Stimulated activated CD4-positive, alpha-beta T cell treated with anti-CD3 and anti-CD28 coated beads, Interleukin-2, amount 100 ng/mL, for 4 hours (primary cell): ENCODE results near the gene TCFL5.

Source experiments
- DNase-seq: peaks from one replicate; pipeline ENCODE4 v3.0.0-alpha.2; 2020; ENCODE audit warnings: low read depth

TCFL5 gene

DNA sequence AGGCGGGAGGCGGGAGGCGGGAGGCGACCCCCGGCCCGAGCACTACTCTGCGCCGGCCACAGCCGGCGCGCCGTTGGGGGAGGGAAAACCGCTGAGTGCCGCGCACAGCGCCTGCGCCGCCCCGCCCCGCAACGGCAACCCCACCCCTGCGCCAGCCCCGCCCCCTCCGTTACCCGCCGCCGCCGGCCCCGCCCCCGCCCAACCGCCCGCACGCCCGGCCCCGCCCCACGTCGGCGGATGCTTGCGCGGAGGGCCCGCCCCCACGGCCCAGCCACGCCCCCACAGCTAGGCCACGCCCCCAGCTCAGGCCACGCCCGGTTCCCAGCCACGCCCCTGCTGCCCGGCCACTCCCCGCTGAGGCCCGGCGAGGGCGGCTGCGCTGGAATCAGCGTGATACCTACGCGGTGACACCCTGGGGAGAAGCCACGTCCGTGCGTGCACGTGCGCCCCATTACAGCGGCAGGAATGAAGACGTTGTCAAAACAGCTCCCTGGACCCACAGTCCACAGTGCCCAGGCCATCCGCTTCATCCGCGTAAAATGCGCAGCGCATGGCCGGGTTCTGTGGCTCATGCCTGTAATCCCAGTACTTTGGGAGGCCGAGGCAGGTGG is at the start of gene TCFL5:
TCFL5 (minus strand) TSS at position 97 of the 611 bp plus-strand sequence. CDS start 152 bp downstream, outside the sequence.
- peak; percentile 90 for DNase-seq

DNA sequence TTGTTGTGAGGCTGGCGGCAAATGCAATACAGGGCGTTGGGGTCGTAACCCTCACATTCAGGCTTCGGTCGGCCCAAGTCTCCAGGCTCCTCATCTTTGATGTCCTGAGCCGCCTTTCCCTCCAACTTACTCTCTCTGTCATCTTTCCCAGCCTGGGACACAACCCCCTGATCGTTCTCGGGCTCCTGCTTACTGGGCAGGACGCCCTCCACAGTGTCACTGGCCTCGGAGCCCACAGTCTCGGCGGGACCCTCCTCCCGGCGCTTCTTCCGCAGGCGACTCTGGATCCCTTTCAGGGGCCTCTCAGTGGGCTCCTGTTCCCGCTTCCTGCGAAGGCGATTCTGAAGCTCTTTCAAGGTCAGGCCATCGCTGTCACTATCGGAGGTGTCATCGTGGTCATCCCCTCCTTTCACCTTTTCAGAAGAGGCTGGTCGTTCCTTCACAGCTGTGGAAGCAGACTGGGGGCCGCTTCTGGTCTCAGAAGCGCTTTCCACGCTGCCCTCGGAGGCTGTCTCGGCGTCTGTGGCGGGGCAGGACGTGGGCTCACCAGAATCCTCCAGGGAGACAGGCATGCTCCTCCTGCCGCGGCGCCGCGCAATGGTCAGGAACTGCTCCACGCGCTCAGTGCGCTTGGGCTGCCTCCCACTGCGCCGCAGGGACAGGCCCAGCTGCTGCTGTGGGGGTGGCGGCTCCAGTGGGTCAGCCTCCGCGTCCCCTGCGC is 49.3 kb upstream of the TCFL5 start:
- DNase-seq, result no peak

- DNase-seq, result no peak
Observed at GRCh38 chr20:62910217-62910766, 48.7 kb upstream of the TCFL5 start.

DNA sequence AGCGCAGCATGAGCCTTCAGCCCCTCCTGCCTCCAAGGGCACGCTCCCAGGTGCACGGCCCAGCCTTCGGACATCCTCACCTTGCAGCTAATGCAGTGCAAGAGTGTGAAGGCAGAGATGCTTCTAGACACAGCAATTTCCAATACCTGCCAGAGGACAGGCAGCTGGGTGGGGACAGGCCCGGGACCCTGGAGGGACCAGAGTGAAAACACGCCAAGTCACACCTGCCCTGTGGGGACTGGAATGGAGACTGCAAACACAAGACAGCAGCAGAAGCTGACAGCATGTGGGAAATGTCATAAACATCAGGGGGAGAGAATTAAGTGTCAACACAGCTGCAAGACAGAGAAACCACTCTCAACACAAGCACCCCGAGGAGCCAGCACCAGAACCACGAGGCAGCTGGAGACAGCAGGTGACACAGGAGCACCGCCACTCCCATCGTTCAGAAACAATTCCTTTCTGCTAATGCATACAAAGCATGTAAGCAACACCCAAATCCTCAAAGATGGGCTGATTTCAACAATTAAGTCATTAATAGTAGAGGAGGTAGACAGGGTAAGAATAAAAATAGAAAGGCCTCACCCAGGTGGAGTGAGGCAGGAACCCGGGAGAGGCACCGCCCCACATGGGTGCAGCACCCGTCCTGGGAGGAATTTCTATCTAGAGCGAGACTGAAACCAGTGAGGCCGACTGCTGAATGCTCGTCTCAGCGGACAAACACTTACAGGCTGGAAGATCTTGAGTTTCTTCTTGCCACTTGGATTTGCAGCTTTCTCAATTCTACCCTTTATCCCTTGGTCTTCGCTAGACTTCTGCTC is 47.6 kb upstream of the TCFL5 start:
- DNase-seq, result no peak

DNA sequence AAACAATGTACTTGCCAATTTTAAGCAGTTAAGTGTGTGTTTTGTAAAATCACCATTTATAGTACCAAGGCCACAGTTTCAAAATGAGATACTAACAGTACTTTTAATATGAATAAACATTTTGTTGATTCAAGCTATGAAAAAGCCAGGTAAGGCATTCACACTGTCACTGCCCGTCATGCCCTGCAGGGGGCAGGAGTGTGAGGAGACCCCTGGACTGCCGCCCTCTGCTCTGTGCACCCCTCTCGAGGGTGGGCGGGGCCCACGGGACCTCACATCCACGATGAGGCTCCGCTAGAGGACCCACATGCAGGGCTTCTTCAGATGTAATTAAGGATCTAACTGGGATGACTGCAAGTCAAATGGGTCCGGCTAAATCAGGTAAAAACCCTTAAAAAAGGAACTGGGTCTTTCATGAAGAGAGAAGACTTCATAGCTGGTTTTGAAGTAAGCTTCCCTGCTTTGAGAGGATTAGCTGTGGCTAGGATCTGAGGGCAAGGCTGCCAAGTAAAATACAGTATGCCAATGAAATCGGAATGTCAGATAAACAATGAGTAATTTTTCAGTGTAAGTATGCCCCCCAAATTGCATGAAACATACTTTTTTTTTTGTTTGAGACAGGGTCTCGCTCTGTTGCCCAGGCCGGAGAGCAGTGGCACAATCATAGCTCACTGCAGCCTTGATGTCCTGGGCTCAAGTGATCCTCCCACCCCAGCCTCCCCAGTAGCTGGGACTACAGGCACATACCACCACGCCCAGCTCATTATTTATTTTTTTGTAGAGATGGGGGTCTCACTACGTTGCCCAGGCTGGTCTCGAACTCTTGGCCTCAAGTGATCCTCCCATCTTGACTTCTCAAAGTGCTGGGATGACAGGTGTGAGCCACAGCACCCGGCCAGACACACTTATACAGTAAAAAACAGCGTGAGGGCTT is 46.0 kb upstream of the TCFL5 start:
- no peak for DNase-seq

GRCh38 chr20:62906647-62907375 is 45.2 kb upstream of the TCFL5 start:
- DNase-seq, result no peak

- DNase-seq, result no peak
Observed at GRCh38 chr20:62906209-62906608, 44.6 kb upstream of the TCFL5 start.

DNA sequence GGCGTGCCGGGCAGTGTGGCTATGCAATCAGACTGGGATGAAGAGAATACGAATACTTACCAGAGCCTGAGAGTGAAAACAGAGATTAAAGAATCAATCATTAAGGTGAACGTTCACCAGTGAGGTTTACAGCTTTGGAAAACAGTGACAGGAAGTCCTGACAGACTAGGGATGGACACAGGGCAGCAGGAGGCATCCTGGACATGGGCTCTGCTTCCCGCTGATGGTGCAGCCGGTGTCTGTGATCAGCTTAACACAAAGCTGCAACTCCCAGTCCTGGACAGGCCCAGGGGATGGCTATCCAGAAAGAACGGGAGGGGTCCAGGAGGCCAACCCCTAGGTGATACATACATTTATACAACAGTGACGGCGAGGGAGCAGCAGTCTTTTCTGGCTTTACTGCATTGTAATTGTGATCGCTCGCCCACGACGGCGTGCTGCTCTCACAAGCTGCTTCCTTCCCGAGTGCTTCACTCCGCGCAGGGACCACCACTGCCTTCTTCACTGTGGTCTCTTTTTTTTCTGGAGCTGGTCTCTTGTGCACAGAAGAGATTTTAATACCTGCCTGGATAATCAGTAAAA is 44.0 kb upstream of the TCFL5 start:
- no peak for DNase-seq

DNA sequence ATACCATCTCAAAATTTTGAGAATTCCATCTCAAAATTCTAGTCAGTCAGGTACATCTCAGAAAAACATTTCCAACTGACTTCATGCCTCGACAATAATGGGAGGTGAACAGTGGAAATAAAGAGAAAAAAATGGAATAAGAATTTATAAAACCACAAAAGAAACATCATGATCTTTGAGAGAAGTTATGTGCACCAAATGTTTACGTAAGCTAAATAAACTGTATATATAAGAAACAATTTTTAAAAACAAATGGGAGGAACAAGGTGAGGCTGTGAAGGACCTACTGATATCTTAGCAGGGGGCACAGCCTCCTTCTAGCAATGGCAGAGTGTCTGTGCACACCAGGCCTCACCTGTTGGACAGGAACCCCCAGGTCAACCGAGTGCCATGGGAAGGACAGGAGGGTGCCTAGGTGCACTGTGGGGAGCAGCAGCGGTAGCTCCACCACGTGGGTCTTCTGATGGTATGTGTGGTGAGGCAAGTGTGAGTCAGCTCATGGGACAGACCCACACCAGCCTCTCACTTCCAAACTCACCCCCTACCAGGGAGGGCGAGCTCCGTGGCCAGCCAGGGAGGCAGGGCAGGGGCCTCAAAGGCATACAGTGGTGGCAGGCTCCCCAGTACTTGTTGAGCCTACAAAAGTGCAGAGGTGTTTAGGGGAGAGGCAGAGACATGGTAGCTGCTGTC is 41.4 kb upstream of the TCFL5 start:
- no peak for DNase-seq

GRCh38 chr20:62901891-62902290 is 40.3 kb upstream of the TCFL5 start:
- DNase-seq, result no peak

- no peak for DNase-seq
Observed at GRCh38 chr20:62900692-62901584, 39.3 kb upstream of the TCFL5 start.

- DNase-seq, result peak; percentile 47
Observed at GRCh38 chr20:62900052-62900691, 38.5 kb upstream of the TCFL5 start.

DNA sequence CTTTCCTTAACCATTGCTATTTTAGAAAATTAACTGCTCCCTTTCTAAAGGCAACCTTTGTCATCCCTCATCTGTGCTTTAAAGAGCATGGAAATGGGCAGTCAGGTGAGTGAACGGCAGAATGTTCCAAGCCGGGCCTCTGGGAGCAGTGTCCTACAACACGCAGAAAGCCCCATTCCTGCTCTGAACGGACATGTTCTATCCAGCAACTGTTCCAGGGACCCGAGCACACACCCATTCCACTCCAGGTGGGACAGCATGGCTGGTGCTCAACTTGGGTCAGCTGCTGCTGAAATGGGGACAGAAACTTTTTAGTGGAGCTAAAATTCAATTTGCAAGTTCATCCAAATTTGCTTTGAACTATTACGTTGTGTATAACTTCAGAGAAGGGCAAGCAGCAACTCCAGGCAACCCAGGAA is 38.0 kb upstream of the TCFL5 start:
- DNase-seq, result no peak

GRCh38 chr20:62898970-62899632 is 37.5 kb upstream of the TCFL5 start:
- DNase-seq, result no peak

DNA sequence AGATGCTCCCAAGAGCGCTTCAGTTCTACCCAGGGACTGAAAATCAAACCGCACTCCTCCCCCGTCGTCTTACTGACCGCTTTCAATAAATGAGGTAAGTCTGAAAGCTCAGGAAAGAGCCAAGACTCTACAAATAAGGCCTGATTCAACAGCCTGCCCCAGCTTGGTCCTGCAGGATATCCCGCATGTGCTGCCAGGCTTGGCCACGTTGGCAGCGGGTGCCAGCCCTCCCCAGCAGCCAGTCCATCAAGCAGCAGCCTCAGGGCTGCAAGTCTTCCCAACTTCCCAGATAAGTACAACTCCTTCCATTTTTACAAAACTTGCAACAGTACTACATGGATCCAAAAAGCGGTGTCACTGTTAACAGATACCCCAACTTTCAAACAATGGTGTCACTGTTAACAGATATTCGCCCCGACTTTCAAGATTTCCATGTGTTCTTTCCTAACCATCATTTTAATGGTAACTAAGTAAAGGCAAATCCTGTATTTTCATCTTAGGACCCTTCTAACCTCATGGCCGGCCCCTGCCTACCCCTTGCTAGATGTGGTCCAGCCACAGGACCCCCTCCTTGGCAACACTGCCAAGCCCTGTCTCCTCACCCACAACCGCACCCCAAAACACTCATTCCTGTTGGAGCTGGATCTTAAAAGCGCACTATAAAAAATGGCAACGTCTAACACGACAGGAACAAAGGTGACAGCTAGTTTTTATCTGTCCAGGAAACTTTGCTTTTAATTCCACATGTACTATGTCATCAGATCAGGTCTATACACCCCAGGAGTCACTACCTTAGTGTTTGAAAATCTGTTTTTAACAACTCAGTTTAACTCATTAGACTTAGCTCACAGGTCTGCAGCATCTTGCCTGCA is 36.7 kb upstream of the TCFL5 start:
- DNase-seq, result no peak

GRCh38 chr20:62897666-62898065 is 36.0 kb upstream of the TCFL5 start:
- DNase-seq, result no peak

DNA sequence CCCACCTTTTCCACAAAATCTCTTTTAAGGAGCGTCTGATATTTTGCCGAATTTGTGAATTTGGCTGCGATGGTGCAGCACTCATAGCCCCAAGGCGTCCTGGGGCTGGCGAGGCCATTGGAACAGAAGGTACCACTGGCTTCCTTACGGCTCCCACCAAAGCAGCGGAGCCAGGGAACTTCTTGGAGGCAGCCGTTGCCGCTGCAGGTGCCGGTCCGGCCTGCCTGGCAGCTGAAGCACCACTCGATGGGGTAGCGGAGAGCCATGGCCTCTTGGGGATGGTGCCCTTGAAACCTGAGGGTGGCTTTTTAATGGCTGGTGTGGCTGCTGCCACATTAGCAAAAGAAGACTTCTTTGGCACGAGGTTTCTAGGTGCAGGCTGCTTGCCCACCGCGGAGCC is 34.9 kb upstream of the TCFL5 start:
- DNase-seq, result no peak
